Measurements from ENCODE around the gene DEXI. TPM values are rescaled to one million over a fixed set of nuclear protein-coding genes. Genes with fewer than 3 reads are reported as not detected.

The DEXI gene
- total and polyA plus RNA-seq, 4 donors, result 41.4 to 60.1 (median 44.4) TPM

DNA sequence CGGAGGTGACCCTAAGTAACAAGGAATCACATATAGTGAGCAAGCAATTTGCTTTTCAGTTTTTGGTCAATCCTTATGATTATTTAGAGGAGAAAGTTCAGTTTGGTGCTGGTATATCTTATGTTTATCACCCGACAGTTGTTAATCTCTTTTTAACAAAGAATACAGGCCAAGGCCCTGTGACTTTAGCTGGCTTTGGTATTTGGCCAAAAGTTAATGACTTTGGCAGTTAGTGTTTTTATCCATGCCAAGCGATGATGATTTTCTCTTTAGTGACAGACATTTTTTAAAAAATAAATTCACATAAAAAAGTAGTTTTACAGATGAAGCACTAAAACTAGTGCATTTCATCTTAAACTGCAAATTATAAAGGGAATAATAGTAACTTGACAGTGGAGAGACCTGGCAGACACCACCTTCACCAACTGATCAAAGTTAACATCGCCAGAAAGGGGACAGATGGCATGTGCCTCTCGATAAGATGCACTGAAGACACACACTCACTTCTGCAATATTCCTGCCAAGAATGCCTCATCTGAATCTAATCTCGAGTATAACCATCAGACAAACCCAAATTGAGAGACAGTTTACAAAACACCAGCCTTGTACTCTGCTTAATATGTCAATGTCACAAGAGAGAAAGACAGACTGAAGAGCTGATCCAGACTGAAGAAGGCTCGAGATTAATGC, 6.9 kb downstream of the DEXI start:
- WGBS, 2 donors, result 26 to 34% methylated on average over 7 of the region's 7 CpGs

DNA sequence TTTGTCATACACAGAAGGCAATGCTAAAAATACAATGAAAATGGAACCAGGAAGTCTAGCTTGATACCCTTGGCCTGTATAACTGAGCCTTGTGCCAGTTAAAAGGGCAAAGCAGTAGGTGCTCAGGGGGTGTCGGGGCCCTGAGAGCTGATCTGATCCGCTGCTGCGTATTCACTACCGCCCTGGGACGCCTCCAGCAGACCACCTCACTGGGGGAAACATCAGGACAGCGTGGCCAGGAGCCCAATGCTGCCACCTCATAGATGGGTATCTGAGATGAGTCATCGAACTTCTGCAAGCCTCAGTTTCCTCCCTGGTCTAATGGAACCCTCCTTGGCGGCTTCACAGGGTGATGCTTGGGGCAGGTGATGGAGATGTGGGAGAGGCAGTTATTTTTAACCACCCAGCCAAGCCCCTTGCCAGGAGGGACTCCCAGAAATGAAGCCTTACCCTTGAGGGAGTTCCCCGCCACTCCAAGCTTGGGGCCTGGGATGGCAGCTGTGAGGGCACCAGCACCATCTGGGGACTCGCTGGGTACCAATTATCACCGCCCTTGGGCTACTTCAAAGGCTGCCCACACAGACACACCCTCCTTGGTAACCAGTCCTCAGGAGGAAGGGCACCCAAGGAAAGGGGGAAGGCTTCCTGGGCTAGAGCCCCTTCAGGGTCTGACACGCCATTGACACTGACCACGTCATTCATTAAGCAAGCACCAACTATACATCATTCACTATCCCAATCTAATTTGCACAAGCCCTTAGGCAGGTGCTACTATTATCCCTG, 7.8 kb downstream of the DEXI start:
- intact Hi-C loops (cut with DNase I), result no loop called here
- no peaks in the 10 kb centered on the region for H3K9me3 ChIP-seq (ENCODE audit: control insufficient read depth, low read length)
- H3K27me3 ChIP-seq (ENCODE audit: control insufficient read depth in 1 of 2, insufficient read depth in 2 of 2, low read length in 1 of 2), result no peaks in the 10 kb centered on the region
- no peaks in the 10 kb centered on the region for H3K36me3 ChIP-seq (ENCODE audit: control insufficient read depth in 1 of 2, insufficient read depth in 2 of 2, low read length in 1 of 2)
- H3K27ac ChIP-seq (ENCODE audit: low read depth in 1 of 2, low read length in 2 of 2), result no peak overlapping the region
- H3K4me1 ChIP-seq (ENCODE audit: control insufficient read depth in 1 of 2, insufficient read depth in 2 of 2, low read length in 2 of 2), result peaks cover 3 to 8% of the 10 kb centered on the region in 2 donors
- no peak for ATAC-seq (ENCODE audit: low FRiP score)
- peak in 1 of 2 donors; percentile 71 for DNase-seq
- H3K4me3 ChIP-seq (ENCODE audit: low read length in 2 of 2), result no peak overlapping the region
- WGBS, 2 donors, result 87 to 88% methylated on average over 13 of the region's 13 CpGs

More for the DNA sequence above, 6.9 kb downstream of the DEXI start:
- Histone ChIP-seq H3K4me1 (ENCODE audit: control insufficient read depth in 1 of 2, insufficient read depth in 2 of 2, low read length in 2 of 2) (peaks cover 5 to 13% of the 10 kb centered on the region in 2 donors), H3K27me3 (ENCODE audit: control insufficient read depth in 1 of 2, insufficient read depth in 2 of 2, low read length in 1 of 2) (no peaks in the 10 kb centered on the region), H3K9me3 (ENCODE audit: control insufficient read depth, low read length) (no peaks in the 10 kb centered on the region), H3K27ac (ENCODE audit: low read depth in 1 of 2, low read length in 2 of 2) (no peak overlapping the region), H3K4me3 (ENCODE audit: low read length in 2 of 2) (no peak overlapping the region), H3K36me3 (ENCODE audit: control insufficient read depth in 1 of 2, insufficient read depth in 2 of 2, low read length in 1 of 2) (no peaks in the 10 kb centered on the region)
- no peak for ATAC-seq (ENCODE audit: low FRiP score)
- DNase-seq, result no peak
- intact Hi-C loops (cut with DNase I), result no loop called here

DNA sequence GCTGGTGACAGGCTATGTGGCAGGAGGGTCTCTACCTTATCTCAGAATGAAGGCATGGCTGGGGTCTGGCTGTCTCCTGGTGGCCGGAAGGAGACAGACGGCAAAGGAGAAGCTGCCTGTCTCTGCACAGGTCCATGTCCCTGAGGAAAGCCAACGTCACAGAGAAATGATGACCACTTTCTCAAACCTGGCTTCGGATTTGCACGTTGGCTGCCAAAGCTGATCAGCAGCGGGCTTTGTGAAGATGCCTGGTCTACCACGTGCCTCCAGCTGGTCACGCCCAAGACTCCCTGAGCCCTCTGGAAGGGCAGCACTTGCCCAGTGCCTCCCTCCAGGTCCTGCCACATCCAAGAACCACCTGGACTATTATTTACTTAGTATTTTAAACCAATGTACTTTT, 8.4 kb downstream of the DEXI start:
- no peak overlapping the region for H3K27ac ChIP-seq (ENCODE audit: low read depth in 1 of 2, low read length in 2 of 2)
- H3K36me3 ChIP-seq (ENCODE audit: control insufficient read depth in 1 of 2, insufficient read depth in 2 of 2, low read length in 1 of 2), result no peaks in the 10 kb centered on the region
- H3K9me3 ChIP-seq (ENCODE audit: control insufficient read depth, low read length), result no peaks in the 10 kb centered on the region
- H3K27me3 ChIP-seq (ENCODE audit: control insufficient read depth in 1 of 2, insufficient read depth in 2 of 2, low read length in 1 of 2), result no peaks in the 10 kb centered on the region
- ATAC-seq (ENCODE audit: low FRiP score) (no peak), DNase-seq (peak in 1 of 2 donors; percentile 54)
- H3K4me1 ChIP-seq (ENCODE audit: control insufficient read depth in 1 of 2, insufficient read depth in 2 of 2, low read length in 2 of 2), result peaks cover 0 to 8% of the 10 kb centered on the region in 2 donors
- intact Hi-C loops (cut with DNase I), result no loop called here
- WGBS, 2 donors, result 54 to 64% methylated on average over 8 of the region's 8 CpGs
- H3K4me3 ChIP-seq (ENCODE audit: low read length in 2 of 2), result no peak overlapping the region

DNA sequence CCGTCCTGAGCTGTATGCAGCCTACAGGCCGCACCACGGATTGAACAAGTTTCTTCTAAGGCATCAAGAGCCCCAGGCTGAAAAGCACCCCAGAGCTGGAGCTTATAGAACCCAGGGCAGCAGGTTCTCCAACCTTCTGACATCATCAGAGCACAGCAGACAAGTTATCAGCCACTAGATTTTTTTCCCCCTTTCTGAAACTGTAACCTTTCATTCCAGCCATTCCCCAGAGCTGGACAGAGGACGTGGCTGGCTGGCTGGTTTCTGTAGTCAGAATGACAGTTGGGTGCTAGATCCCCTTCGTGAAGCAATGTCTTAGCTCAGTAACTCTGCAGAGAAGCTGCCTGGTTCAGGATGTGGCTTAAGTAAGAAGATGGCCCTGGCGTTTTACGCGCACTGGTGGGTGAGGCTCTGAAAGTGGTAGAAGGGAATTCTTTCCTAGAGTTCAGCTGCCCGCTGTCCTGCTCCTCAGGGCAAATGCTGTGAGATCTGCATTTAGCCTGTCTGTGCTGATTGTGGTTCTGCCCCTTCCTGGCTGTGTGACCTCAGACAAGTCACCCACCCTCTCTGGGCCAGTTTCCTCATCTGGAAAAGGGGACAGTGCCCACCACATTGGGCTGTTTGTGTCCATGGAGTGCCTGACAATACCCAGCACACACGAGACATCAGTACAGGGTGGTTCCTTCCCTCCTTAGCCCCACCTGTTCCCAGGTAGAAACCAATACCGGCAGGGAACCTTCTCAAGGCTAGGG, 9.1 kb downstream of the DEXI start:
- intact Hi-C loops (cut with DNase I), result no loop called here
- Histone ChIP-seq H3K4me3 (ENCODE audit: low read length in 2 of 2) (no peak overlapping the region), H3K27me3 (ENCODE audit: control insufficient read depth in 1 of 2, insufficient read depth in 2 of 2, low read length in 1 of 2) (no peaks in the 10 kb centered on the region), H3K4me1 (ENCODE audit: control insufficient read depth in 1 of 2, insufficient read depth in 2 of 2, low read length in 2 of 2) (peaks cover 0 to 8% of the 10 kb centered on the region in 2 donors), H3K27ac (ENCODE audit: low read depth in 1 of 2, low read length in 2 of 2) (no peak overlapping the region), H3K36me3 (ENCODE audit: control insufficient read depth in 1 of 2, insufficient read depth in 2 of 2, low read length in 1 of 2) (no peaks in the 10 kb centered on the region), H3K9me3 (ENCODE audit: control insufficient read depth, low read length) (no peaks in the 10 kb centered on the region)
- ATAC-seq (ENCODE audit: low FRiP score) (no peak), DNase-seq (peak in 1 of 2 donors; percentile 59)
- WGBS, 2 donors, result 71 to 76% methylated on average over 11 of the region's 11 CpGs

DNA sequence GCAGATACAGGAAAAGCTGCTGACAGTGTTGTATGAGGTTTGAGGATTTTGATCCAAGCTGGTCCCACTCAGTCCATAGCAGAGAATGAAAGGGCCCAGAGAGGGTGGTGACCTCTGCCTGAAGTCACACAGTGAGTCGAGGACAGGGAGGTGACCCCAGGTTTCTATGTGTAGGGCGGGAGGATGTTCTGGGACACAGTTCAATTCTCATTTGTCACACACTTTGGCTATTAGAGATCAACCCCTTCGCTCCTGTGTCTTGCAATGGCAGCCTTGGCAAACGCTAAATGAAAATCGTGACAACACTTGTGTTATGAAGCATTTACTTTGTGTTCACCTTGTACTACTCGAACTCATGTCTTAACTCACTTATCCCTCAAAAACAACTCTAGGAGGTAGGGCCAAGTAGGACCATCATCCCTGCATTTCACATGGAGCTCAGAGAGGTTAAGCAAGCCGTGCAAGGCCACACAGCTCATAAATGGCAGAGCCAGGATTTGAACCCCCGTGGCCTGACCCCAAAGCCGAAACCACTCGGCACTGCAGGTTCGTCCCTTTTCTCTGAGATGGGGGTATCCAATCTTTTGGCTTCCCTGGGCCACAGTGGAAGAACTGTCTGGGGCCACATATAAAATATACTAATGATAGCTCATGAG, 10.2 kb downstream of the DEXI start:
- H3K4me1 ChIP-seq (ENCODE audit: control insufficient read depth in 1 of 2, insufficient read depth in 2 of 2, low read length in 2 of 2), result peaks cover 0 to 8% of the 10 kb centered on the region in 2 donors
- no peak for ATAC-seq (ENCODE audit: low FRiP score)
- intact Hi-C loops (cut with DNase I), result no loop called here

DNA sequence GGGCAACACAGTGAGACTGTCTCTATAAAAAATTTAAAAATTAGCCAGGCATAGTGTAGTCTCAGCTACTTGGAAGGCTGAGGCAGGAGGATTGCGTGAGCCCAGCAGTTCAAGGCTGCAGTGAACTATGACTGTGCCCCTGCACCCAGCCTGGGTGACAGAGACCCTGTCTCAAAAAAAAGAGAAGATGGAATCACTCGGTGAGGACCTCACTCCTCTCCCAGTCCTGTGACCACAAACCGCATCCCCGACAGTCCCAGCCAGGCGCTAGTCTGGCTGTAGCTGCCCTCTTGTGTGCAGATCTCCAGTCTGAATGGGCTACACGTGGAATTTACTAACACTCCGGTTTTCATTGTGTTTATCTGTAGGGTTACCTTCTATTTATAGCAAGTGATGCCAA, 11.1 kb downstream of the DEXI start:
- DNase-seq (no peak), ATAC-seq (ENCODE audit: low FRiP score) (no peak)
- Histone ChIP-seq H3K36me3 (ENCODE audit: control insufficient read depth in 1 of 2, insufficient read depth in 2 of 2, low read length in 1 of 2) (no peaks in the 10 kb centered on the region), H3K27me3 (ENCODE audit: control insufficient read depth in 1 of 2, insufficient read depth in 2 of 2, low read length in 1 of 2) (no peaks in the 10 kb centered on the region), H3K4me1 (ENCODE audit: control insufficient read depth in 1 of 2, insufficient read depth in 2 of 2, low read length in 2 of 2) (peaks cover 0 to 8% of the 10 kb centered on the region in 2 donors), H3K27ac (ENCODE audit: low read depth in 1 of 2, low read length in 2 of 2) (no peak overlapping the region), H3K4me3 (ENCODE audit: low read length in 2 of 2) (no peak overlapping the region), H3K9me3 (ENCODE audit: control insufficient read depth, low read length) (no peaks in the 10 kb centered on the region)
- 75 to 76% methylated on average over 7 of the region's 7 CpGs for WGBS, 2 donors
- intact Hi-C loops (cut with DNase I), result no loop called here

More for the DNA sequence above, 10.2 kb downstream of the DEXI start:
- no peaks in the 10 kb centered on the region for H3K36me3 ChIP-seq (ENCODE audit: control insufficient read depth in 1 of 2, insufficient read depth in 2 of 2, low read length in 1 of 2)
- no peaks in the 10 kb centered on the region for H3K27me3 ChIP-seq (ENCODE audit: control insufficient read depth in 1 of 2, insufficient read depth in 2 of 2, low read length in 1 of 2)
- no peak overlapping the region for H3K27ac ChIP-seq (ENCODE audit: low read depth in 1 of 2, low read length in 2 of 2)
- no peak overlapping the region for H3K4me3 ChIP-seq (ENCODE audit: low read length in 2 of 2)
- DNase-seq, result no peak
- WGBS, 2 donors, result 95 to 99% methylated on average over 11 of the region's 11 CpGs
- no peaks in the 10 kb centered on the region for H3K9me3 ChIP-seq (ENCODE audit: control insufficient read depth, low read length)

DNA sequence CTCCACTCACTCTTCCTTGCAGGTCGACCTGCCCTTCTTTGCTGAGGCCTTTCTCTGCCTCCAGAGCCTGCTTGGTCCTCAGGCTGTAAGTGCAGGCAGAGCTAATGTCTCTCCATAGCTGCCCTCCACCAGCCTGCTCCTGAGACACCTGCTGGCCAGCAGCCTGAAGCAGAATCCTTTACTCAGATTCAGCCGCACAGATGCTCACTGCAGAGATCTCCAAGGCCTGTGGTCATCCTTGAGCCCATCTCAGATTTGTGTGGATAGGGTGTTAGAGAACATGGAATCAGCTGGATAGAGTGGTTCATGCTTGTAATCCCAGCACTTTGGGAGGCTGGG, 11.5 kb downstream of the DEXI start:
- Histone ChIP-seq H3K4me3 (ENCODE audit: low read length in 2 of 2) (no peak overlapping the region), H3K27me3 (ENCODE audit: control insufficient read depth in 1 of 2, insufficient read depth in 2 of 2, low read length in 1 of 2) (no peaks in the 10 kb centered on the region), H3K4me1 (ENCODE audit: control insufficient read depth in 1 of 2, insufficient read depth in 2 of 2, low read length in 2 of 2) (peaks cover 0 to 8% of the 10 kb centered on the region in 2 donors), H3K9me3 (ENCODE audit: control insufficient read depth, low read length) (no peaks in the 10 kb centered on the region), H3K27ac (ENCODE audit: low read depth in 1 of 2, low read length in 2 of 2) (no peak overlapping the region), H3K36me3 (ENCODE audit: control insufficient read depth in 1 of 2, insufficient read depth in 2 of 2, low read length in 1 of 2) (peaks cover 0 to 2% of the 10 kb centered on the region in 2 donors)
- intact Hi-C loops (cut with DNase I), result no loop called here
- whole genome bisulfite sequencing, 2 donors, result 77 to 91% methylated on average over 2 of the region's 2 CpGs
- DNase-seq (no peak), ATAC-seq (ENCODE audit: low FRiP score) (no peak)
